ENCODE data around the gene CEMP1. TPM values are rescaled to one million over a fixed set of nuclear protein-coding genes. Genes with fewer than 3 reads are reported as not detected.
"Not testable (repeated sequence)": the region's sequence is repeated elsewhere in the genome, so short reads cannot be mapped to it uniquely, and the experiment has no call there.

The CEMP1 gene
- total and polyA plus RNA-seq, 5 donors = 0.27 TPM; not detected in 4

DNA sequence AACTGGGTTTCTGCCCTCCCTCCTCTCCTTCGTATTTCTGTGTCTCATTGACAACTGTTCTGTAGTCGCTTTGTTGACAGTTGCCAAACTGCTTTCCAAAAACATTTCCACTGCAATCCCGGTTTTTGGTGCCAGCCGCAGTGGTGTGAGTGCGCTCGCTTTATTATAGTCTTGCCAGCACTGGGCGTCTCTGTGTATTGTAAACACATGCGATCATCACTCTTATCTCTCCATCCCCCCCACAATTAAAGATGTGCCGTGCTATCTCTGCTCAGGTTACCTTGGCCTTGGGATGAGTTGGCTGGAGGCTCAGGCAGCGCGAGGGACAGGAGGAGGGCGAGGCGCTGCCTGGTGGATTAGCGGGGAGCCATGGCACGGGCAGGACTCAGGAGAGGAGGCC, 25.9 kb upstream of the CEMP1 start:
- ATAC-seq; H3K9me3 ChIP-seq (ENCODE audit: control insufficient read depth, low read length); H3K4me3 ChIP-seq (ENCODE audit: low read length); H3K27me3 ChIP-seq (ENCODE audit: control insufficient read depth, insufficient read depth); intact Hi-C loops (cut with DNase I); H3K27ac ChIP-seq (ENCODE audit: low read length); H3K4me1 ChIP-seq (ENCODE audit: control insufficient read depth, insufficient read depth, low read length): not testable (repeated sequence)
- 89% methylated on average over 6 of the region's 15 CpGs for WGBS
- DNase-seq = peak in 1 of 3 donors; percentile 10

DNA sequence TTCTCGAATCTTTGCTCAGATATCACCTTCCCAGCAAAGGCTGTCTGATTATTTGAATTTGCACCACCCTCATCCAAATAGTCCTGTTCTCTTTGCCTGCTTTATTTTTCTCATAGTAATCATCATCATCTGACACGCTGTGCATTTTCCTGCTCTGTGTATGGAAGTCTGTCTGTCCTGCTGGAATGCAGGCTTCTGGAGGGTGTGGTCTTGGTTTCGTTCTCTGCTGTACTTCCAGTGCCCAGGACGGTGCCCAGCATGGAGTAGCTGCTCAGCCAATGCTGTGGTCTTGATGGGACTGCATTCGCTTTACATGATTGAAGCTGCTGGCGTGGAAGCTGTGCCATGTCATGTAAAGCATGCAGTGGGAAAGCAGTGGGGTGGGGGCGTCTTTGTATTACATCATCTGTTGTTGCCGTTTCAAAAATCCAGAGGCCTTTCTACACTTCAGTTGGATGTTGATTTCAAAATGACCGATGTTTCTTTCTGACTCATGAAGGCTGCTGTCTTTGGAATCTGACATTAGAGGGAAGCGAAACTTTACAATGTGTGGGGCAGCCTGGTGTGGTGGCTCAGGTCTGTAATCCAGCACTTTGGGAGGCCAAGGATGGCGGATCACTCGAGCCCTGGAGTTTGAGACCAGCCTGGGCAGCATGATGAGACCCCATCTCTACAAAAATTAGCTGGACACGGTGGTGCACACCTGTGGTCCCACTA, 23.7 kb upstream of the CEMP1 start:
- H3K27ac ChIP-seq (ENCODE audit: low read length); H3K27me3 ChIP-seq (ENCODE audit: control insufficient read depth, insufficient read depth); DNase-seq; H3K9me3 ChIP-seq (ENCODE audit: control insufficient read depth, low read length); H3K4me3 ChIP-seq (ENCODE audit: low read length); H3K4me1 ChIP-seq (ENCODE audit: control insufficient read depth, insufficient read depth, low read length); intact Hi-C loops (cut with DNase I): not testable (repeated sequence)
- peak in 1 of 2 donors; percentile 19 for ATAC-seq
- no CpG with 5 or more reads among the region's 13 CpGs for WGBS

DNA sequence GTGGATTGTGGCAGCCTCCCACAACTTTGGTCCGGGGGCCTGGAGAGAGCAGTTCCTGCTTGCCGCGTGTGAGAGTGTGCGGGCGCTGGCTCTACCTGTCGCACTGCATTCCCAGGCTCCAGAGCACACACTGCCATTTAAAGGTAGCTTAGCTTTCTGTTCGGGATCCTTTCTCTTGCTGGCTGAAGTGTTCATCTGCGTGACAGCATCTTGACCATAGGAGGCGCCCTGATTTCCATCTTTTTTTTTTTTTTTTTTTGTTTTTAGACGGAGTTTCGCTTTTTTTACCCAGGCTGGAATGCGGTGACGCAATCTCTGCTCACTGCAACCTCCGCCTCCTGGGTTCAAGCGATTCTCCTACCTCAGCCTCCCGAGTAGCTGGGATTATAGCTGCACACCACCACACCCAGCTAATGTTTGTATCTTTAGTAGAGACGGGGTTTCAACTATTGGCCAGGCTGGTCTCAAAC, 20.2 kb upstream of the CEMP1 start:
- H3K4me1 ChIP-seq (ENCODE audit: control insufficient read depth, insufficient read depth, low read length); ATAC-seq; H3K27me3 ChIP-seq (ENCODE audit: control insufficient read depth, insufficient read depth); H3K4me3 ChIP-seq (ENCODE audit: low read length); H3K27ac ChIP-seq (ENCODE audit: low read length); H3K9me3 ChIP-seq (ENCODE audit: control insufficient read depth, low read length); intact Hi-C loops (cut with DNase I): not testable (repeated sequence)
- 68% methylated on average over 11 of the region's 17 CpGs for WGBS
- DNase-seq = peak in 2 of 3 donors; percentile 9 to 21

DNA sequence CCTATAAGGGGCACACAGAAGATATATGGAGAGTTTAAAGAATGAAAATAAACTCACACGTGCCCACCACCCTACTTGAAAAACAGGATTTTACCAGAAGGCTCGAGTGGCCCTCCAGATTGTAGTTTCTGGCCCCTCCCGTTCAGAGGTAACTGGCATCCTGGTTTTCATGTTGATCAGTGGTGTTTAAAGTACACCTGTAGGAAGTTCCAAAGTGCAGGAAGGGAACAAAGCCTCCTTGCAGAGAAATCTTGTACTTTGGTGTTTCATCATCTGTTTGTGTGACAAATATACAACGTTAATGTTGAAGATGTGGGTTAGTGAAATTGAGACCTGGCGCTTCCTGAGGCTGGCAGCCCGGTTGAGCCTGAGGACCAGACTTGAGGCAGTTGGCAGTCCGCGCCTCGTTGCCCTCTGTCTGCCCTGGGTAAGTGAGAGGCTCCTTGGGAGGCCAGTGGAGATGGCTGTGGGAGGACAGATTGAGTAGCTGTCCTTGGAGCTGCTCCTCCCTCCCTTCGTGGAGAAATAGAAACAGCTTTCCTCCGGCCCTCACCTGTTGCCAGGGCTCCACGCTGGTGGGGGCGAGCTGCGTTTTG, 19.2 kb upstream of the CEMP1 start:
- H3K4me3 ChIP-seq (ENCODE audit: low read length); H3K27me3 ChIP-seq (ENCODE audit: control insufficient read depth, insufficient read depth); H3K4me1 ChIP-seq (ENCODE audit: control insufficient read depth, insufficient read depth, low read length); intact Hi-C loops (cut with DNase I); DNase-seq; H3K27ac ChIP-seq (ENCODE audit: low read length); ATAC-seq; H3K9me3 ChIP-seq (ENCODE audit: control insufficient read depth, low read length): not testable (repeated sequence)
- no CpG with 5 or more reads among the region's 14 CpGs for WGBS

DNA sequence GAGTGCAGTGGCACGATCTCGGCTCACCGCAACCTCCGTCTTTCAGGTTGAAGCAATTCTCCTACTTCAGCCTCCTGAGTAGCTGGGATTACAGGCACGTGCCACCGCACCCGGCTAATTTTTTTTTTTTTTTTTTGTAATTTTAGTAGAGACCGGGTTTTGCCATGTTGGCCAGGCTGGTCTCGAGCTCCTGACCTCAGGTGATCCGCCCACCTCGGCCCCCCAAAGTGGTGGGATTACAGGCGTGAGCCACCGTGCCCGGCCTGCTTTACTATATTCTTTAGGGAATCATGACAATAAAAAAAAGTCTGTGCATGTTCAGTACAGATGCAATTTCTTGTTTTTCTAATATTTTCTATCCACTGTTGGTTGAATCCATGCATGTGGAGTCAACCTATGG, 12.6 kb upstream of the CEMP1 start:
- intact Hi-C loops (cut with DNase I); H3K4me1 ChIP-seq (ENCODE audit: control insufficient read depth, insufficient read depth, low read length): not testable (repeated sequence)
- peak in 2 of 3 donors; percentile 35 to 37 for DNase-seq

DNA sequence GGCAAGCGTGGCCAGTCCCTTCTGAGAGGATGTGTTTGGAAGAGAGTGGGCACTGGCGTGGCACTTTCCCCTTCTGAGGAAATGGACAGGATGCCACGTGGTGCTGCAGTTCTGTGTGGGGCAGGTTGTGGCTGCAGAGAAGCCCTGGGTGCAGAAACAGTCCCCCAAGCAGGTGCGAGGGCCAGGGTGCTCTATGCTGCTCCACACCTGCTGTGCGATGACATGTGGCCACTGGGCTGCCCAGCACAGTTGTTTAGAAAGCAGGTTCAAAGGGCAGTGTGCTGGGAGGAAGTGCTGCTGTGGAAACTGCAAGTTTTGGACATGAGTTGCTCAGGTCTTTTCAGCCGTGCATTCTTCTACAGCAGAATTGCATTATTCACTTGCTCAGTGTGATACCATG, 10.2 kb upstream of the CEMP1 start:
- 57% methylated on average over 6 of the region's 6 CpGs for WGBS
- H3K4me1 ChIP-seq (ENCODE audit: control insufficient read depth, insufficient read depth, low read length); H3K27me3 ChIP-seq (ENCODE audit: control insufficient read depth, insufficient read depth); H3K27ac ChIP-seq (ENCODE audit: low read length); H3K4me3 ChIP-seq (ENCODE audit: low read length); intact Hi-C loops (cut with DNase I); H3K9me3 ChIP-seq (ENCODE audit: control insufficient read depth, low read length); ATAC-seq: not testable (repeated sequence)
- DNase-seq = peak in 2 of 3 donors; percentile 32 to 43

More for the DNA sequence above, 12.6 kb upstream of the CEMP1 start:
- 89% methylated on average over 14 of the region's 14 CpGs for WGBS
- not testable (repeated sequence) for H3K27me3 ChIP-seq (ENCODE audit: control insufficient read depth, insufficient read depth); H3K27ac ChIP-seq (ENCODE audit: low read length); H3K4me3 ChIP-seq (ENCODE audit: low read length); ATAC-seq; H3K9me3 ChIP-seq (ENCODE audit: control insufficient read depth, low read length)

DNA sequence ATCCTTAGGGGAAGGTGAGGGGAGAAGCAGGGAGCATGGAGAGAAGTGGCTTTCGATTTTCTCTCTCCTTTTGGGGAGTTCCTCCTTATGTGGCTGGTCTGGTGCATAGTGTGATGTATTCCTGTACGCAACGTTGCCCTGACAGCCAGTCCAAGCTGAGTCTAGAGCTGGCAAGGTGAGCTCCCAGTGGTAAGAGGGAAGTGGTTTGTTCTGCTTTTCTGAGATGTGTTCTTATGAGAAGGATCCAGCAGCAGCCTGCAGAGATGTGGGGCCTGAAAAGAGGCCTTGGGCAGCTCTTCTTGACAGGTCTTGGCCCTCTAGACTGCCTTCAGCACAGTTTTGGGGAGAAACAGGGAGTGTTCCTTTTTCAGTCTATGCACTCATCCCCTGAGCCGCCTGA, 9.7 kb upstream of the CEMP1 start:
- H3K27ac ChIP-seq (ENCODE audit: low read length); H3K4me3 ChIP-seq (ENCODE audit: low read length); H3K4me1 ChIP-seq (ENCODE audit: control insufficient read depth, insufficient read depth, low read length); ATAC-seq; H3K9me3 ChIP-seq (ENCODE audit: control insufficient read depth, low read length); intact Hi-C loops (cut with DNase I); H3K27me3 ChIP-seq (ENCODE audit: control insufficient read depth, insufficient read depth): not testable (repeated sequence)
- WGBS = 57% methylated on average over 4 of the region's 4 CpGs
- peak in 1 of 3 donors; percentile 6 for DNase-seq

DNA sequence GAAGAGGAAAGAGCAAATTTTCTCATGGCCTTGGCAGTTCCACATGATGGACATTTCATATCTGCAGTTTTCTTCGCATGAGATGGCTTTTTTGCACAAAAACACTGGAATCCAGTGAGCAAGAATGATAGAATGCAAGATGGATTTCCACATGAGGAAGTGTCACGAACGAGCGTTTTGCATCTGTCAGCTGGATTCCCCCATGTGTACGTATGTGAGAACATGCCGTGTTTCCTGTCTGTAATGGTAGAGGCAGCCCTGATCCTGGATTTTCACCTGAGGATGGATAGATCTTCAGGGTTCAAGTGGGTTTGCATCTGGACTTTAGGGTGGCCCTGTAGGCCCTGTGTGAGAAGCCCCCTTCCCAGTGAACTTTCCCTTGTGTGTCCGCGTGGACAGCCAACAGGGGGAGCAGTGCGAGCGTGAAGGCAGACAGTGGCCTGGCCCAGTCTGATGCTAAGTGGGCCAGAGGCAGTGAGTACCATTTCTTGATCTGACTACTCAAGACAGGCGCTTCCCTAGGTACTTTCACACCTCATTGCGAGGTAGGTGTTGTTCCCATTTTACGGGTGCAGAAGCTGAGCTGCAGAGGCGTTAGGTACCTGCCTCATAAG, 8.7 kb upstream of the CEMP1 start:
- H3K27ac ChIP-seq (ENCODE audit: low read length); H3K9me3 ChIP-seq (ENCODE audit: control insufficient read depth, low read length); ATAC-seq; H3K27me3 ChIP-seq (ENCODE audit: control insufficient read depth, insufficient read depth); H3K4me3 ChIP-seq (ENCODE audit: low read length); H3K4me1 ChIP-seq (ENCODE audit: control insufficient read depth, insufficient read depth, low read length); intact Hi-C loops (cut with DNase I): not testable (repeated sequence)
- DNase-seq = peak; percentile 31 to 69 (median 64)
- 44% methylated on average over 14 of the region's 14 CpGs for WGBS

DNA sequence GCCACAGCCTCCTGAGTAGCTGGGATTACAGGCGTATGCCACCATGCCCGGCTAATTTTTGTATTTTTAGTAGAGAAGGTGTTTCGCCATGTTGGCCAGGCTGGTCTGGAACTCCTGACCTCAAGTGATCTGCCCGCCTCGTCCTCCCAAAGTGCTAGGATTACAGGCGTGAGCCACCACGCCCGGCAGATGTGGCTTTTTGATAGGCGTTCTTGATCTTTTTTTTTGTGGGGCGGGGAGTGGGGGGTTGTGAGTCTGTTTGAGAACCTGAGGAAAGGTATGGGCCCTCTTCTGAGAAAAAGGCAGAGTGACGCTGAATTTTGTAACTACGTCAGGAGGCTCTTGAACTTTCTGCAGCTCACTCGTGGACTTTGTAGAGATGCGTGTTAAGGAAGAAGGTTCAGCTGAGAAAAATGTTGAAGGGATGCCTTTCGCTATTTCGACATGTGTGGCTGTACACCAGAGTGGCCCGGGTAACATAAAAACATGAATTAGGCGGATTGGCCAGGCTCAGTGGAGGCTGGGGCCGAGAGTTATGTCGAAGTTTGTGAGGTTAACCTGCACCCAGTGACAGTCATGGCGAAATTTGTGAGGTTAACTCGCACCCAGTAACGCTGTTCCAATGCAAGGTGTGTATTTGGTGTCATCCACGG, 8.1 kb upstream of the CEMP1 start:
- H3K4me1 ChIP-seq (ENCODE audit: control insufficient read depth, insufficient read depth, low read length); ATAC-seq; H3K27ac ChIP-seq (ENCODE audit: low read length); H3K9me3 ChIP-seq (ENCODE audit: control insufficient read depth, low read length); intact Hi-C loops (cut with DNase I); H3K27me3 ChIP-seq (ENCODE audit: control insufficient read depth, insufficient read depth): not testable (repeated sequence)
- 83% methylated on average over 24 of the region's 24 CpGs for WGBS
- H3K4me3 ChIP-seq (ENCODE audit: low read length) = peak overlapping the region; percentile 60
- DNase-seq = peak in 2 of 3 donors; percentile 18 to 39

DNA sequence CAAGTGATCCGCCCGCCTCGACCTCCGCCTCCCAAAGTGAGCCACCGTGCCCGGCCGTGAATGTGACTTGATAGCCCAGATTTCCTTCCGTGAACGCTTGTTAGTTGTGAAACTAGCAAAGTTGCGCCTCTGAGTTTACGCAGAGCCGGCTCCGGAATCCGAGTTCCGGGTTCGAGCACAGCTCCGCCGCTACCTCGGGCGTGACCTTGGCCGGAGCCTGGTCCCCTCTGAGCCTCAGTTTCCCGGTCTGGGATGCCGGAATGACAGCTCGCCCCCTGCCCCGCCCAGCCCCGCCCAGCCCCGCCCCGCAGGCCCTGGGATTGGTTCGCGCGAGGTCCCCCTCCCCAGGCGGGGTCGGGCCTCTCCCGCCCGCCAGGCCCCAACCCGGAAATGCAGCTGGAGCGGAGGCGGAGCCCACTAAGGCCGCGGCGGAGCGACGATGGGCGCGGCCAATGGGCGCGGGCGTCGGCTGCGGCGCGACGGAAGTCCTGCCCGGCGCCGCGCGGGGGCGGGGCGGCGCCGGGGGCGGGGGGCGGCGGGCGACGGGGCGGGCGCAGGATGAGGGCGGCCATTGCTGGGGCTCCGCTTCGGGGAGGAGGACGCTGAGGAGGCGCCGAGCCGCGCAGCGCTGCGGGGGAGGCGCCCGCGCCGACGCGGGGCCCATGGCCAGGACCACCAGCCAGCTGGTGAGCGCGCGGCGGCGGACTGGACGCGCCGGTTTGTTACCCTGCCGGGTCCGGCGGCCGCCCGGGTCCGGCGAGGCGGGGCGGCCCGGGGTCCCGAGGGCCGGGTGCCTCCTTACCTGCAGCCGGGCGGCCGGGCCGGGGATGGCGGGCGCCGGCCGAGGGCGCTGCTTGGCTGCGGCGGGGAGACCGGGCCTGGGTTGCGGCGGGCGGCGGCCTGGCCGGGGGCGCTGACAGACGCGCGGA, 6.5 kb upstream of the CEMP1 start, which contains the start of gene PDPK1:
TSS of gene PDPK1 (plus strand) at position 571 of the 929 bp plus-strand sequence. CDS start at position 663, 92 bp downstream.
- Histone ChIP-seq H3K4me1 (ENCODE audit: control insufficient read depth, insufficient read depth, low read length) (peaks cover 7% of the 10 kb centered on the region), H3K27me3 (ENCODE audit: control insufficient read depth, insufficient read depth) (no peaks in the 10 kb centered on the region), H3K27ac (ENCODE audit: low read length) (peak within 1 kb of the TSS; percentile 99), H3K4me3 (ENCODE audit: low read length) (peak within 1 kb of the TSS; percentile 100), H3K9me3 (ENCODE audit: control insufficient read depth, low read length) (no peaks in the 10 kb centered on the region)
- peak; percentile 95 to 98 (median 98) for DNase-seq
- intact Hi-C loops (cut with DNase I) = no loop called here
- peak; percentile 95 to 96 for ATAC-seq
- under 1% methylated on average over 126 of the region's 126 CpGs for WGBS
